Ramos (cell line): ENCODE measurements around the gene FOXD4L3.
"Not testable (repeated sequence)": the region's sequence is repeated elsewhere in the genome, so short reads cannot be mapped to it uniquely, and the experiment has no call there.

Experiments used
- in situ Hi-C: fragments of 300-500 bp; cut with MboI; formaldehyde crosslinking; loops from one replicate; pipeline ENCODE4 v1.14.3; 2022; ENCODE audit warnings: low sequenced_read_pairs; ENCODE audit not compliant: unreplicated experiment

Gene FOXD4L3

GRCh38 chr9:68302567-68302966 lies at the start of gene FOXD4L3:
FOXD4L3 (plus strand) TSS chr9:68302867; CDS start chr9:68302952, 85 bp downstream.
- in situ Hi-C loops, result not testable (repeated sequence)

- in situ Hi-C loops, result not testable (repeated sequence)
Observed at GRCh38 chr9:68281041-68281440, 21.6 kb upstream of the FOXD4L3 start.

- in situ Hi-C loops, result not testable (repeated sequence)
Observed at GRCh38 chr9:68303771-68304170, 1.1 kb downstream of the FOXD4L3 start.

- in situ Hi-C loops, result not testable (repeated sequence)
Observed at GRCh38 chr9:68304212-68304611, 1.5 kb downstream of the FOXD4L3 start.

GRCh38 chr9:68304777-68305176 lies 2.1 kb downstream of the FOXD4L3 start:
- in situ Hi-C loops, result not testable (repeated sequence)

GRCh38 chr9:68305680-68306285 lies 3.1 kb downstream of the FOXD4L3 start:
- in situ Hi-C loops, result not testable (repeated sequence)

GRCh38 chr9:68306391-68306964 lies 3.8 kb downstream of the FOXD4L3 start:
- in situ Hi-C loops, result not testable (repeated sequence)

- in situ Hi-C loops, result not testable (repeated sequence)
Observed at GRCh38 chr9:68307127-68307526, 4.5 kb downstream of the FOXD4L3 start.

GRCh38 chr9:68307654-68308053 lies 5.0 kb downstream of the FOXD4L3 start:
- in situ Hi-C loops, result not testable (repeated sequence)

GRCh38 chr9:68311208-68311607 lies 8.5 kb downstream of the FOXD4L3 start:
- in situ Hi-C loops, result not testable (repeated sequence)

GRCh38 chr9:68318209-68318608 lies 15.5 kb downstream of the FOXD4L3 start:
- in situ Hi-C loops, result not testable (repeated sequence)

GRCh38 chr9:68323749-68324148 lies 21.1 kb downstream of the FOXD4L3 start:
- in situ Hi-C loops, result not testable (repeated sequence)

GRCh38 chr9:68324518-68324917 lies 21.9 kb downstream of the FOXD4L3 start:
- in situ Hi-C loops, result not testable (repeated sequence)

GRCh38 chr9:68329106-68329505 lies 26.4 kb downstream of the FOXD4L3 start:
- in situ Hi-C loops, result not testable (repeated sequence)

GRCh38 chr9:68330531-68331173 lies 28.0 kb downstream of the FOXD4L3 start:
- in situ Hi-C loops, result not testable (repeated sequence)

GRCh38 chr9:68332122-68332521 lies 29.5 kb downstream of the FOXD4L3 start:
- in situ Hi-C loops, result not testable (repeated sequence)

GRCh38 chr9:68335935-68336334 lies 33.3 kb downstream of the FOXD4L3 start:
- in situ Hi-C loops, result not testable (repeated sequence)

- in situ Hi-C loops, result not testable (repeated sequence)
Observed at GRCh38 chr9:68336639-68337339, 34.1 kb downstream of the FOXD4L3 start.

GRCh38 chr9:68338000-68338399 lies 35.3 kb downstream of the FOXD4L3 start:
- in situ Hi-C loops, result not testable (repeated sequence)

GRCh38 chr9:68342265-68343025 lies 39.8 kb downstream of the FOXD4L3 start:
- in situ Hi-C loops, result not testable (repeated sequence)
